HCT116 (cell line): ENCODE measurements around the gene TEDC1.

ENCODE experiments used
- CTCF ChIP-seq, 3 experiments: fragments of 200-600 bp in 1 of 3; sonication (generic) in 1 of 3; IDR thresholded peaks in 2 of 3; conservative IDR thresholded peaks in 1 of 3; 2 replicates each; pipeline ENCODE4 v1.5.1; 2012 to 2017; ENCODE audit warnings: low read depth in 2 of 3, low read length in 2 of 3, antibody characterized with exemption in 1 of 3, borderline replicate concordance in 1 of 3, control low read depth in 1 of 3, mild to moderate bottlenecking in 1 of 3, mixed read lengths in 1 of 3, mixed run types in 1 of 3, moderate library complexity in 1 of 3; ENCODE audit not compliant: insufficient read depth in 1 of 3
- EZH2 ChIP-seq: fragments of 200-600 bp; sonication (generic); IDR thresholded peaks from 2 replicates; pipeline ENCODE4 v1.6.1; 2017; ENCODE audit warnings: antibody characterized with exemption, mixed run types
- FOSL1 ChIP-seq: IDR thresholded peaks from 2 replicates; pipeline ENCODE4 v1.6.1; 2012; ENCODE audit warnings: low read depth
- JUND ChIP-seq: IDR thresholded peaks from 2 replicates; pipeline ENCODE4 v1.6.1; 2012
- MAX ChIP-seq: IDR thresholded peaks from 2 replicates; pipeline ENCODE4 v1.6.1; 2012
- POLR2A ChIP-seq: IDR thresholded peaks from 2 replicates; pipeline ENCODE4 v1.7.0; 2011; ENCODE audit warnings: borderline replicate concordance; ENCODE audit not compliant: insufficient read depth, insufficient read length; ENCODE audit errors: extremely low read depth
- RAD21 ChIP-seq: IDR thresholded peaks from 2 replicates; pipeline ENCODE4 v1.6.1; 2012; ENCODE audit warnings: low read depth, mild to moderate bottlenecking
- ZBTB33 ChIP-seq: IDR thresholded peaks from 2 replicates; pipeline ENCODE4 v1.6.1; 2011; ENCODE audit warnings: mild to moderate bottlenecking, low read length, moderate library complexity; ENCODE audit not compliant: insufficient replicate concordance; ENCODE audit errors: extremely low read depth

- TF ChIP-seq CTCF (IDR thresholded peaks at IDR 0.05 in 2 of 3, conservative IDR thresholded peaks at IDR 0.05 in 1 of 3; ENCODE audit: borderline replicate concordance in 1 of 3, insufficient read depth in 1 of 3, low read depth in 2 of 3, low read length in 2 of 3) (no peak), POLR2A (no peak), ZBTB33 (no peak), FOSL1 (no peak), RAD21 (no peak), EZH2 (no peak), JUND (no peak), MAX (no peak)
Observed at GRCh38 chr14:105442834-105443233, 48.2 kb upstream of the TEDC1 start.
